Bronchial epithelial cell (primary cell): ENCODE data around the gene NR1H3. TPM values are rescaled to one million over a fixed set of nuclear protein-coding genes. Genes with fewer than 3 reads are reported as not detected.

ENCODE experiments used
- DNase-seq: peaks from one replicate; pipeline ENCODE4 v3.0.0-alpha.2; 2010; ENCODE audit warnings: low read depth
- FAIRE-seq: peaks from 2 replicates; lab custom pipeline; 2011; peaks lifted over from hg19 to GRCh38; lab: Jason Lieb, UNC
- H3K27me3 ChIP-seq: 2 replicates; pipeline ENCODE4 v1.5.1; 2011; ENCODE audit warnings: low read length; ENCODE audit not compliant: control insufficient read depth, insufficient read depth
- H3K36me3 ChIP-seq: 2 replicates; pipeline ENCODE4 v1.5.1; 2011; ENCODE audit warnings: low read length; ENCODE audit not compliant: control insufficient read depth, insufficient read depth
- H3K4me3 ChIP-seq: 2 replicates; pipeline ENCODE4 v1.5.1; 2011; ENCODE audit warnings: mild to moderate bottlenecking, low read depth, low read length, control low read depth
- CTCF ChIP-seq: IDR thresholded peaks from 2 replicates; pipeline ENCODE4 v1.5.1; 2011; ENCODE audit warnings: mild to moderate bottlenecking, moderate library complexity, low read length, control low read depth, inconsistent platforms; ENCODE audit not compliant: insufficient read depth, severe bottlenecking
- total RNA-seq: library from RNA; depleted of rRNA; stranded (reverse); fragments of >200 nt; gene quantifications from 2 replicates; pipeline ENCODE4 v1.2.1, GENCODE V29; 2014

Gene NR1H3
- total RNA-seq, 1 donor from 2014 or later: 9.5 TPM

- DNase-seq (no peak), FAIRE-seq (no peak)
- no peaks in the 10 kb centered on the region for H3K27me3 ChIP-seq
- no peak overlapping the region for H3K4me3 ChIP-seq
- TF ChIP-seq CTCF: no peak
- no peaks in the 10 kb centered on the region for H3K36me3 ChIP-seq
Measured at GRCh38 chr11:47260366-47260765, 2.6 kb downstream of the NR1H3 start.

GRCh38 chr11:47261291-47261800 lies 3.5 kb downstream of the NR1H3 start:
- Histone ChIP-seq H3K36me3 (no peaks in the 10 kb centered on the region), H3K4me3 (no peak overlapping the region), H3K27me3 (no peaks in the 10 kb centered on the region)
- no peak for TF ChIP-seq CTCF
- FAIRE-seq: no peak
- no peak for DNase-seq

- DNase-seq: no peak
- no peaks in the 10 kb centered on the region for H3K36me3 ChIP-seq
- FAIRE-seq: no peak
- H3K4me3 ChIP-seq: no peak overlapping the region
- no peaks in the 10 kb centered on the region for H3K27me3 ChIP-seq
- TF ChIP-seq CTCF: no peak
Measured at GRCh38 chr11:47264119-47264518, 6.3 kb downstream of the NR1H3 start.

GRCh38 chr11:47264521-47264920 lies 6.7 kb downstream of the NR1H3 start:
- DNase-seq (no peak), FAIRE-seq (no peak)
- H3K27me3 ChIP-seq: no peaks in the 10 kb centered on the region
- no peak overlapping the region for H3K4me3 ChIP-seq
- TF ChIP-seq CTCF: no peak
- H3K36me3 ChIP-seq: no peaks in the 10 kb centered on the region

GRCh38 chr11:47267876-47268275 lies 10.1 kb downstream of the NR1H3 start:
- Histone ChIP-seq H3K4me3 (no peak overlapping the region), H3K27me3 (no peaks in the 10 kb centered on the region), H3K36me3 (no peaks in the 10 kb centered on the region)
- TF ChIP-seq CTCF: no peak
- FAIRE-seq (no peak), DNase-seq (no peak)

GRCh38 chr11:47268448-47269001 lies 10.7 kb downstream of the NR1H3 start:
- H3K4me3 ChIP-seq: no peak overlapping the region

More at GRCh38 chr11:47268448-47269001, 10.7 kb downstream of the NR1H3 start:
- Histone ChIP-seq H3K27me3 (no peaks in the 10 kb centered on the region), H3K36me3 (no peaks in the 10 kb centered on the region)
- TF ChIP-seq CTCF: no peak
- FAIRE-seq (no peak), DNase-seq (no peak)
